ENCODE data around the gene DAPK1. TPM values are rescaled to one million over a fixed set of nuclear protein-coding genes. Genes with fewer than 3 reads are reported as not detected.

The DAPK1 gene
- total and polyA plus RNA-seq, 12 donors: 5.4 to 44.6 (median 21.3) TPM

- Histone ChIP-seq H3K9me3 (replicated peaks in 1 of 3) (no peaks in the 10 kb centered on the region), H3K27me3 (no peaks in the 10 kb centered on the region), H3K36me3 (replicated peaks in 1 of 2) (no peaks in the 10 kb centered on the region), H3K27ac (no peak overlapping the region), H3K4me3 (no peak overlapping the region), H3K4me1 (replicated peaks in 1 of 2) (no peaks in the 10 kb centered on the region)
- intact Hi-C loops (cut with DNase I): no loop called here
- TF ChIP-seq POLR2A (IDR thresholded peaks at IDR 0.05) (no peak), CTCF (IDR thresholded peaks at IDR 0.05) (no peak)
- no peak for DNase-seq
- 83 to 91% (median 87%) methylated on average over 2 of the region's 2 CpGs for WGBS, 4 donors
Observed at GRCh38 chr9:87622923-87623322, 125.3 kb downstream of the DAPK1 start.

- Histone ChIP-seq H3K27ac (no peak overlapping the region), H3K27me3 (no peaks in the 10 kb centered on the region), H3K9me3 (replicated peaks in 1 of 3) (no peaks in the 10 kb centered on the region), H3K4me3 (no peak overlapping the region), H3K36me3 (replicated peaks in 1 of 2) (no peaks in the 10 kb centered on the region), H3K4me1 (replicated peaks in 1 of 2) (no peaks in the 10 kb centered on the region)
- TF ChIP-seq POLR2A (IDR thresholded peaks at IDR 0.05) (no peak), CTCF (IDR thresholded peaks at IDR 0.05) (no peak)
- no peak for DNase-seq
- intact Hi-C loops (cut with DNase I): no loop called here
- WGBS, 4 donors: 81 to 84% (median 82%) methylated on average over 6 of the region's 6 CpGs
Observed at GRCh38 chr9:87628346-87628745, 130.7 kb downstream of the DAPK1 start.

GRCh38 chr9:87629104-87629503 is 131.4 kb downstream of the DAPK1 start:
- H3K9me3 ChIP-seq (replicated peaks in 1 of 3): no peaks in the 10 kb centered on the region
- no peaks in the 10 kb centered on the region for H3K4me1 ChIP-seq (replicated peaks in 1 of 2)
- no peak for DNase-seq
- H3K27ac ChIP-seq: no peak overlapping the region
- WGBS, 4 donors: 82 to 88% (median 87%) methylated on average over 6 of the region's 6 CpGs
- H3K4me3 ChIP-seq: no peak overlapping the region
- H3K27me3 ChIP-seq: no peaks in the 10 kb centered on the region
- no peaks in the 10 kb centered on the region for H3K36me3 ChIP-seq (replicated peaks in 1 of 2)
- TF ChIP-seq CTCF (IDR thresholded peaks at IDR 0.05) (no peak), POLR2A (IDR thresholded peaks at IDR 0.05) (no peak)
- intact Hi-C loops (cut with DNase I): no loop called here

GRCh38 chr9:87630266-87630665 is 132.6 kb downstream of the DAPK1 start:
- Histone ChIP-seq H3K4me3 (no peak overlapping the region), H3K9me3 (replicated peaks in 1 of 3) (no peaks in the 10 kb centered on the region), H3K27ac (no peak overlapping the region), H3K36me3 (replicated peaks in 1 of 2) (no peaks in the 10 kb centered on the region), H3K4me1 (replicated peaks in 1 of 2) (no peaks in the 10 kb centered on the region), H3K27me3 (no peaks in the 10 kb centered on the region)
- no peak for DNase-seq
- intact Hi-C loops (cut with DNase I): no loop called here
- 82 to 95% (median 87%) methylated on average over 3 of the region's 3 CpGs for WGBS, 4 donors
- TF ChIP-seq POLR2A (IDR thresholded peaks at IDR 0.05): no peak
- TF ChIP-seq CTCF (IDR thresholded peaks at IDR 0.05): no peak

Measured in adrenal gland (tissue), 12 donors.